GM12878 (cell line): ENCODE measurements around the gene MRPL42. TPM values are rescaled to one million over a fixed set of nuclear protein-coding genes. Genes with fewer than 3 reads are reported as not detected.
"Not testable (repeated sequence)": the region's sequence is repeated elsewhere in the genome, so short reads cannot be mapped to it uniquely, and the experiment has no call there.

Source experiments
- ATAC-seq: fragments of 200-7000 bp; cut with Tn5 transposase; 3 replicates; pipeline ENCODE4 v1.9.1; 2020; ENCODE audit warnings: mild to moderate bottlenecking, moderate library complexity
- BruUV-seq: library from RNA; stranded (reverse); fragments of 400-500 nt; replicated peaks from 2 replicates; lab custom pipeline; 2021; lab: Mats Ljungman, UMichigan
- CTCF ChIA-PET: fragments of 300-600 bp; sonication (Branson Sonifier 250); formaldehyde crosslinking; extraction: SDS; loops from one replicate; lab custom pipeline; 2021; ENCODE audit warnings: inconsistent platforms; lab: Yijun Ruan, JAX
- POLR2A ChIA-PET: fragments of 350-600 bp; formaldehyde crosslinking; extraction: SDS; loops from one replicate; lab custom pipeline; 2021; ENCODE audit warnings: inconsistent platforms; lab: Charles Lee
- RAD21 ChIA-PET: fragments of 300-600 bp; sonication (Branson Sonifier 250); formaldehyde crosslinking; loops from one replicate; lab custom pipeline; 2023; ENCODE audit warnings: antibody characterized with exemption; ENCODE audit not compliant: unreplicated experiment; lab: Charles Lee
- SMC1A ChIA-PET: fragments of 300-600 bp; sonication (Branson Sonifier 250); formaldehyde crosslinking; loops from one replicate; lab custom pipeline; 2023; ENCODE audit not compliant: unreplicated experiment, uncharacterized antibody; lab: Charles Lee
- DNase-seq: peaks from one replicate; pipeline ENCODE4 v3.0.0-alpha.2; 2011; ENCODE audit warnings: low read depth, low spot score
- FAIRE-seq: peaks from 3 replicates; lab custom pipeline; 2011; peaks lifted over from hg19 to GRCh38; lab: Jason Lieb, UNC
- H2AFZ ChIP-seq: 2 replicates; pipeline ENCODE4 v1.6.0; 2011; ENCODE audit warnings: low read depth, low read length, control low read depth; ENCODE audit not compliant: control insufficient read depth
- H3K27ac ChIP-seq: 2 replicates; pipeline ENCODE4 v1.5.1; 2011; ENCODE audit warnings: control low read depth; ENCODE audit not compliant: control insufficient read depth, insufficient read depth
- H3K27me3 ChIP-seq, 2 experiments: replicated peaks in 1 of 2; 2 replicates each; pipeline versions ENCODE4 v1.6.0 to v1.6.1; 2011; ENCODE audit warnings: low read length in 1 of 2; ENCODE audit not compliant: control insufficient read depth in 2 of 2, insufficient read depth in 2 of 2
- H3K36me3 ChIP-seq, 2 experiments: 2 replicates each; pipeline ENCODE4 v1.5.1; 2011; ENCODE audit warnings: low read length in 1 of 2; ENCODE audit not compliant: control insufficient read depth in 2 of 2, insufficient read depth in 2 of 2
- H3K4me1 ChIP-seq: 2 replicates; pipeline ENCODE4 v1.6.1; 2011; ENCODE audit warnings: mild to moderate bottlenecking, low read length, moderate library complexity, mixed read lengths; ENCODE audit not compliant: control insufficient read depth, insufficient read depth
- H3K4me2 ChIP-seq: 2 replicates; pipeline ENCODE4 v1.6.0; 2011; ENCODE audit warnings: control low read depth; ENCODE audit not compliant: control insufficient read depth, insufficient read depth
- H3K4me3 ChIP-seq: fragments of 200-600 bp; sonication (generic); 2 replicates; pipeline ENCODE4 v1.5.1; 2016
- H3K79me2 ChIP-seq: 2 replicates; pipeline ENCODE4 v1.6.0; 2011; ENCODE audit warnings: low read length; ENCODE audit not compliant: control insufficient read depth, insufficient read depth
- H3K9ac ChIP-seq: 2 replicates; pipeline ENCODE4 v1.8.0; 2011; ENCODE audit warnings: low read length, control low read depth, mixed read lengths; ENCODE audit not compliant: control insufficient read depth, insufficient read depth
- H3K9me3 ChIP-seq: replicated peaks from 3 replicates; pipeline ENCODE4 v1.5.1; 2011; ENCODE audit warnings: mild to moderate bottlenecking, low read length; ENCODE audit not compliant: control insufficient read depth, insufficient read depth
- H4K20me1 ChIP-seq: 2 replicates; pipeline ENCODE4 v1.6.0; 2011; ENCODE audit not compliant: control insufficient read depth, insufficient read depth
- WGBS: methylation state at CpG from one replicate; pipeline ENCODE4 v1.1.6; 2016; ENCODE audit warnings: low lambda C conversion rate; ENCODE audit not compliant: insufficient replicate concordance, insufficient coverage; ENCODE audit errors: missing lambda C conversion rate; 5-methylcytosine and 5-hydroxymethylcytosine counted together
- in situ Hi-C: fragments of 300-500 bp; cut with MboI; formaldehyde crosslinking; loops from 9 replicates; pipeline ENCODE4 v1.14.3; 2018; ENCODE audit warnings: mixed read lengths
- intact Hi-C: fragments of 100-400 bp; cut with micrococcal nuclease; formaldehyde crosslinking; loops from one replicate; pipeline ENCODE4 v1.14.2; 2022; ENCODE audit not compliant: unreplicated experiment
- polyA plus RNA-seq, 11 experiments: library from polyadenylated mRNA; depleted of rRNA in 4 of 11; unstranded in 6 of 11; stranded (reverse) in 5 of 11; fragments of >200 nt; fragmentation: Nextera tagmentation in 4 of 11; fragmentation: Illumina TruSeq in 1 of 11; extraction: Ambion mirVana in 4 of 11; extraction: Trizol in 1 of 11; gene quantifications; 1 replicate in 1 of 11; 2 replicates in 10 of 11; pipeline versions ENCODE4 v1.2.1 to v1.2.3, GENCODE V29; 2011 to 2016; ENCODE audit warnings: inconsistent platforms in 2 of 11, missing spikeins in 2 of 11, low read depth in 1 of 11
- total RNA-seq, 4 experiments: library from RNA; depleted of rRNA in 3 of 4; stranded (reverse); fragments of >200 nt in 3 of 4; fragmentation: Illumina TruSeq in 1 of 4; extraction: Trizol in 1 of 4; gene quantifications; 2 replicates each; pipeline versions ENCODE4 v1.2.1 to v1.2.3, GENCODE V29; 2013 to 2021
- TF ChIP-seq, protein P1 (sequence below): IDR thresholded peaks from 2 replicates; pipeline ENCODE4 v1.6.1; 2011; ENCODE audit warnings: mild to moderate bottlenecking, low read depth, low read length, moderate library complexity; ENCODE audit not compliant: insufficient replicate concordance

MRPL42 gene
- total and polyA plus RNA-seq, 10 of the 15 experiments (the other 5 are each of a cell fraction or from before 2014, with no cell fraction given), result 65.1 to 427 (median 126) TPM

DNA sequence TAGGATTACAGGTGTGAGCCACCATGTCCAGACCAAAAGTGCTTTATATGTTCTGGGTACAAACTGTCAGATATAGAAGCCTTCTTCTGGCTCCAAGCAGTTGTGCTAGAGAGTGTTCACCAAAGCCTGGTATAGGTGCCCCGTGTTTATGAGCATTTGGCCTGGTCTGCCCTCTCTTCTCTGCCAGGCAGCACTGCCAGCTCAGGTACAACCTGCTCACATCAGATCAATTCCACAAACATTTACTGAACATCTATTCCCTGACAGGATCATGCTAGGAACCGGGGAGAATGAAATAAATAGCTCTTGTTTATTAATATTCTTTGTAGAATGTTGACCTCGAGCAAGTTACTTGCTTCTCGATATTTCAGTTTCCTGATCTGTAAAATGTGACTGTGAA is 85.1 kb downstream of the MRPL42 start (continued):
- TF ChIP-seq, protein P1, sequence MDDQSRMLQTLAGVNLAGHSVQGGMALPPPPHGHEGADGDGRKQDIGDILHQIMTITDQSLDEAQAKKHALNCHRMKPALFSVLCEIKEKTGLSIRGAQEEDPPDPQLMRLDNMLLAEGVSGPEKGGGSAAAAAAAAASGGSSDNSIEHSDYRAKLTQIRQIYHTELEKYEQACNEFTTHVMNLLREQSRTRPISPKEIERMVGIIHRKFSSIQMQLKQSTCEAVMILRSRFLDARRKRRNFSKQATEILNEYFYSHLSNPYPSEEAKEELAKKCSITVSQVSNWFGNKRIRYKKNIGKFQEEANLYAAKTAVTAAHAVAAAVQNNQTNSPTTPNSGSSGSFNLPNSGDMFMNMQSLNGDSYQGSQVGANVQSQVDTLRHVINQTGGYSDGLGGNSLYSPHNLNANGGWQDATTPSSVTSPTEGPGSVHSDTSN, result no peak

DNA sequence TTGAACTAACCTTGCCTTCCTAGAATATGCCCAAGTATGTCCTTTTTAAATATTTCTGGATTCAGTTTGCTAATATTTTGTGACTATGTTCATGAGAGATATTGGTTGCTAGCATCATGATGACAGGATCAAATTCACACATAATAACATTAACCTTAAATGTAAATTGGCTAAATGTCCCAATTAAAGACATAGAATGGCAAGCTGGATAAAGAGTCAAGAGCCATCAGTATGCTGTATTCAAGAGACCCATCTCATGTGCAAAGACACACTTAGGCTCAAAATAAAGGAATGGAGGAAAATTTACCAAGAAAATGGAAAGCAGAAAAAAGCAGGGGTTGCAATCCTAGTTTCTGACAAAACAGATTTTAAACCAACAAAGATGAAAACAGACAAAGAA is 90.6 kb downstream of the MRPL42 start:
- RAD21 ChIA-PET, FAIRE-seq, H3K27me3 ChIP-seq, in situ Hi-C loops, H4K20me1 ChIP-seq, DNase-seq, ATAC-seq, H3K9ac ChIP-seq, intact Hi-C loops, H3K4me2 ChIP-seq, H3K4me3 ChIP-seq, H3K27ac ChIP-seq, H3K79me2 ChIP-seq, BruUV-seq, POLR2A ChIA-PET, H3K4me1 ChIP-seq, H3K36me3 ChIP-seq, H2AFZ ChIP-seq, H3K9me3 ChIP-seq: not testable (repeated sequence)
- CTCF ChIA-PET, result interaction anchor here (2.5 kb wide), 1 partner anchor 11 kb away, joined by 7 read pairs; no protein-coding TSS in a partner anchor
- SMC1A ChIA-PET, result interaction anchor here (1.5 kb wide), 1 partner anchor 12 kb away, joined by 3 read pairs; no protein-coding TSS in a partner anchor

DNA sequence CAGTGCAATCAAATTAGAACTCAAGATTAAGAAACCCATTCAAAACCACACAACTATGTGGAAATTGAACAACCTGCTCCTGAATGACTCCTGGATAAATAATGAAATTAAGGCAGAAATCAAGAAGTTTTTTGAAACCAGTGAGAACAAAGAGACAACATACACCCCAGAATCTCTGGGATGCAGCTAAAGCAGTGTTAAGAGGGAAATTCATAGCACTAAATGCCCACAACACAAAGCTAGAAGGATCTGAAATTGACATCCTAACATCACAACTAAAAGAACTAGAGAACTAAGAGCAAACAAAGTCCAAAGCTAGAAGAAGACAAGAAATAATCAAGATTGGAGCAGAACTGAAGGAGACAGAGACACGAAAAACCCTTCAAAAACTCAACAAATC is 91.4 kb downstream of the MRPL42 start:
- H3K27ac ChIP-seq, H3K36me3 ChIP-seq, intact Hi-C loops, H3K79me2 ChIP-seq, H3K4me2 ChIP-seq, DNase-seq, H4K20me1 ChIP-seq, H3K9ac ChIP-seq, FAIRE-seq, H3K4me3 ChIP-seq, in situ Hi-C loops, H3K27me3 ChIP-seq, H3K4me1 ChIP-seq, H2AFZ ChIP-seq, BruUV-seq, RAD21 ChIA-PET, H3K9me3 ChIP-seq, ATAC-seq, POLR2A ChIA-PET: not testable (repeated sequence)
- CTCF ChIA-PET, result interaction anchor here (2.5 kb wide), 1 partner anchor 11 kb away, joined by 7 read pairs; no protein-coding TSS in a partner anchor
- WGBS, result 0% methylated on average over 1 of the region's 1 CpG
- SMC1A ChIA-PET, result interaction anchor here (0.7 to 1.5 kb wide), 2 partner anchors 11 to 15 kb away, joined by 3 read pairs; no protein-coding TSS in a partner anchor
